Measurements from ENCODE around the gene SNRPA. TPM values are rescaled to one million over a fixed set of nuclear protein-coding genes. Genes with fewer than 3 reads are reported as not detected.

Gene SNRPA
- total RNA-seq, 4 donors from 2014 or later: 12.8 to 70.2 (median 19.0) TPM

DNA sequence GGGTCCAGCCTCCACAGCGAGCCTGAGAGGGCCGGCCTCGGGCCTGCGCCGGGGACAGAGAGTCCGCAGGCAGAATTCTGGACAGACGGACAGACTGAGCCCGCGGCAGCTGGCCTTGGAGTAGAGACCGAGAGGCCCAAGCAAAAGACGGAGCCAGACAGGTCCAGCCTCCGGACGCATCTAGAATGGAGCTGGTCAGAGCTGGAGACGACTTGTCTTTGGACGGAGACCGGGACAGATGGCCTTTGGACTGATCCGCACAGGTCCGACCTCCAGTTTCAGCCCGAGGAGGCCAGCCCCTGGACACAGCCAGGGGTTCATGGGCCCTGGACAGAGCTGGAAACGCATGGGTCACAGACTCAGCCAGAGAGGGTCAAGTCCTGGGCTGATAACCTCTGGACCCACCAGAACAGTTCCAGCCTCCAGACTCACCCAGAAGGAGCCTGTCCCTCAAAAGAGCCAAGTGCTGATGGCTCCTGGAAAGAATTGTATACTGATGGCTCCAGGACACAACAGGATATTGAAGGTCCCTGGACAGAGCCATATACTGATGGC, 33.6 kb upstream of the SNRPA start:
- DNase-seq: peak in 1 of 2 donors; percentile 54
- no peaks in the 10 kb centered on the region for H3K27me3 ChIP-seq
- H3K36me3 ChIP-seq: no peaks in the 10 kb centered on the region
- H3K4me3 ChIP-seq: peak overlapping the region; percentile 68 to 71
- H3K27ac ChIP-seq: peak overlapping the region; percentile 98 to 99
- intact Hi-C loops (cut with DNase I; ENCODE audit: low total_unique reads): no loop called here
- peaks cover 5 to 8% of the 10 kb centered on the region in 2 donors for H3K4me1 ChIP-seq
- H3K9me3 ChIP-seq: no peaks in the 10 kb centered on the region
- no peak for TF ChIP-seq POLR2A (IDR thresholded peaks at IDR 0.05)
- no peak for TF ChIP-seq CTCF (IDR thresholded peaks at IDR 0.05)

GRCh38 chr19:40717880-40718773, 32.9 kb upstream of the SNRPA start:
- Histone ChIP-seq H3K4me3 (peak overlapping the region; percentile 68 to 71), H3K27me3 (no peaks in the 10 kb centered on the region), H3K27ac (peak overlapping the region; percentile 98 to 99), H3K36me3 (no peaks in the 10 kb centered on the region), H3K4me1 (peaks cover 5 to 8% of the 10 kb centered on the region in 2 donors), H3K9me3 (no peaks in the 10 kb centered on the region)
- TF ChIP-seq CTCF (IDR thresholded peaks at IDR 0.05): no peak
- TF ChIP-seq POLR2A (IDR thresholded peaks at IDR 0.05): no peak
- intact Hi-C loops (cut with DNase I; ENCODE audit: low total_unique reads): no loop called here
- DNase-seq: peak; percentile 48 to 51

- Histone ChIP-seq H3K27me3 (no peaks in the 10 kb centered on the region), H3K27ac (peak overlapping the region; percentile 98 to 99), H3K36me3 (no peaks in the 10 kb centered on the region), H3K9me3 (no peaks in the 10 kb centered on the region), H3K4me1 (peaks cover 5 to 8% of the 10 kb centered on the region in 2 donors), H3K4me3 (peak overlapping the region; percentile 68 to 71)
- peak; percentile 51 to 52 for DNase-seq
- intact Hi-C loops (cut with DNase I; ENCODE audit: low total_unique reads): no loop called here
- TF ChIP-seq POLR2A (IDR thresholded peaks at IDR 0.05) (no peak), CTCF (IDR thresholded peaks at IDR 0.05) (no peak)
Measured at GRCh38 chr19:40718774-40719391, 32.1 kb upstream of the SNRPA start.

- H3K27ac ChIP-seq: peak overlapping the region; percentile 98 to 99
- TF ChIP-seq CTCF (IDR thresholded peaks at IDR 0.05) (no peak), POLR2A (IDR thresholded peaks at IDR 0.05) (no peak)
- no peaks in the 10 kb centered on the region for H3K9me3 ChIP-seq
- intact Hi-C loops (cut with DNase I; ENCODE audit: low total_unique reads): no loop called here
- no peak for DNase-seq
- no peaks in the 10 kb centered on the region for H3K36me3 ChIP-seq
- peaks cover 5 to 8% of the 10 kb centered on the region in 2 donors for H3K4me1 ChIP-seq
- H3K27me3 ChIP-seq: no peaks in the 10 kb centered on the region
- peak overlapping the region; percentile 68 to 71 for H3K4me3 ChIP-seq
Measured at GRCh38 chr19:40719414-40719894, 31.5 kb upstream of the SNRPA start.

All from uterus (tissue), 4 donors.